ENCODE results near the gene NTN1.

Gene NTN1

DNA sequence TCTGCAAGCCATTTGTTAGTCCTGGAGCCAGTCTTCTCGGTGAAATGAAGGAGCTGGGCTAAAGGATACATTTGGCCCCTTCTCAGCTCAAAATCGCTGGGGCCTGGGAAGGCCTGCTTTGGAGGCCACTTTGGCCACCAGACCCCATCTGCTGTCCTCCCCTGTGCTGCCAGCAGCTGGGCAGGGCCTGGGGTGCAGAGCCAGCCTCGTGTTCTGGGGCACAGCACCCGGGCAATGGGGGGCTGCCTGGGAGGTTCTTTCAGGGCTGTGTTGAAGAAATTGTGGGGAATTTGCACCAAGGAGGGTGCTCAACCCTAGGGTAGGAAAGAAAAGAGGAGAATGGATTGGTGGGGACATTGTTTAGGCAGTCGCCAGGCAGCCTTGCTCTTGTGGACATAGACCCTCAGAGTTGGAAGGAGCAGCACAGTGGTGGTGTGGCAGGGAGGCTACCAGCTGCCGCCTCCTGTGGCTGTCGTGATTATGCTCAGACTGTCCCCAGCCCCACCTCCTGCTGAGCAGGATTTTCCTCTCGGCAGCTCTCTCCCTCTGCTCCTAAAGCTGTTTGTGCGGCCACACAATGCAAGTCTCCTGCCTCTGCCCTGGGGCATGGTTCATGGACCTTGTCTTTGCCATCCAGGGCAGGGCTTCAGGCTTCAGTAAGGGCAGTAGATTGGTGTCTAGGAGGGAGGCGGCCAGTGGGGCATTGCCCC, 174.8 kb downstream of the NTN1 start:
- TF ChIP-seq, protein P1, sequence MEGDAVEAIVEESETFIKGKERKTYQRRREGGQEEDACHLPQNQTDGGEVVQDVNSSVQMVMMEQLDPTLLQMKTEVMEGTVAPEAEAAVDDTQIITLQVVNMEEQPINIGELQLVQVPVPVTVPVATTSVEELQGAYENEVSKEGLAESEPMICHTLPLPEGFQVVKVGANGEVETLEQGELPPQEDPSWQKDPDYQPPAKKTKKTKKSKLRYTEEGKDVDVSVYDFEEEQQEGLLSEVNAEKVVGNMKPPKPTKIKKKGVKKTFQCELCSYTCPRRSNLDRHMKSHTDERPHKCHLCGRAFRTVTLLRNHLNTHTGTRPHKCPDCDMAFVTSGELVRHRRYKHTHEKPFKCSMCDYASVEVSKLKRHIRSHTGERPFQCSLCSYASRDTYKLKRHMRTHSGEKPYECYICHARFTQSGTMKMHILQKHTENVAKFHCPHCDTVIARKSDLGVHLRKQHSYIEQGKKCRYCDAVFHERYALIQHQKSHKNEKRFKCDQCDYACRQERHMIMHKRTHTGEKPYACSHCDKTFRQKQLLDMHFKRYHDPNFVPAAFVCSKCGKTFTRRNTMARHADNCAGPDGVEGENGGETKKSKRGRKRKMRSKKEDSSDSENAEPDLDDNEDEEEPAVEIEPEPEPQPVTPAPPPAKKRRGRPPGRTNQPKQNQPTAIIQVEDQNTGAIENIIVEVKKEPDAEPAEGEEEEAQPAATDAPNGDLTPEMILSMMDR (IDR thresholded peaks at IDR 0.05; ENCODE audit: insufficient read depth, missing control alignments) = no peak
- DNase-seq (ENCODE audit: insufficient read length, low spot score) = no peak
- FAIRE-seq = no peak

DNA sequence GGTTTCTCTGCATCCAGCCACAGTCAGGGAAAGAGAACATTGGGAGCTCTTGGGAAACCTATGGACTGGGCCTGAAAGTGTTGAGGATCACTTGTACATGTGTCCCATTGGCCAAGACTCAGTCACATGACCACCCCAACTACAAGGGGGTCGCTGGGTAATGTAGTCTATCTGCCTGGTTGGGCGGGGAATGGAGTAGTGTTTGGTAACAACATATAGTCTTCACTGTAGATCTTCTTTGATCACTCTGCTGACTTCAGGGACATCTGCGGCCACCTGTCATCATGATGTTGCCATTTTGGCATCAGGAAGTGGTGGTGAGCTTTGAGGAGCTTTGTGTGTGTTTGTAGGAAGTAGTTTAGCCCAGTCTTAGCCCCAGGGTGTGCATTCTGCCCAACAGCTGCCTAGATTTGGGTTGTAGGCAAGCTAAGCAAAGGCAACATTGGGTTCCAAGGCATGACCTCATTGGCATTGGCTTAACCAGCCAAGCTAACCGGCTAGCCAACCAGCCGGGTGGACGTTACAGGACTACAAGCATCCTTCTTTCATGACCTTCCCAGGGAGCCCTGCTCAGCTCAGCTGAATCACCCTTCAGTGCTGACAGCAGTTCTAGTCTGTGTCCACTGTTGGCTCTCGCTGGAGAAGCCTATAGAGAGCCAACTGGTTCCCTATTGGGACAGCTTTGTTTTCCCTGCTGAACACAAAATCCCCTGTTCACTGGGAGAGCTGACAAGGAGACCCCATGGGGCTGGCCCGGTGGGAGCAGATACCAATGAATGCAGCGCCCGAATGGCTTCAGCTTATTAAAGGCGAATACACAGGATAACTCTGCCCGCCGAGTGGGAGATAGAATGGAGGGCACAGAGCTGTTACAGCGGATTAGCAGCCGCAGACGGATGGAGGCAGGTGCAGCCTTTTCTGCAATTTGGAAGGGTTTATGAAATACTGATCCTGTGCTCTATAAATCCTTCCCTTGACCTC, 178.6 kb downstream of the NTN1 start:
- FAIRE-seq (no peak), DNase-seq (ENCODE audit: insufficient read length, low spot score) (no peak)
- TF ChIP-seq, protein P1 (IDR thresholded peaks at IDR 0.05; ENCODE audit: insufficient read depth, missing control alignments) = no peak

DNA sequence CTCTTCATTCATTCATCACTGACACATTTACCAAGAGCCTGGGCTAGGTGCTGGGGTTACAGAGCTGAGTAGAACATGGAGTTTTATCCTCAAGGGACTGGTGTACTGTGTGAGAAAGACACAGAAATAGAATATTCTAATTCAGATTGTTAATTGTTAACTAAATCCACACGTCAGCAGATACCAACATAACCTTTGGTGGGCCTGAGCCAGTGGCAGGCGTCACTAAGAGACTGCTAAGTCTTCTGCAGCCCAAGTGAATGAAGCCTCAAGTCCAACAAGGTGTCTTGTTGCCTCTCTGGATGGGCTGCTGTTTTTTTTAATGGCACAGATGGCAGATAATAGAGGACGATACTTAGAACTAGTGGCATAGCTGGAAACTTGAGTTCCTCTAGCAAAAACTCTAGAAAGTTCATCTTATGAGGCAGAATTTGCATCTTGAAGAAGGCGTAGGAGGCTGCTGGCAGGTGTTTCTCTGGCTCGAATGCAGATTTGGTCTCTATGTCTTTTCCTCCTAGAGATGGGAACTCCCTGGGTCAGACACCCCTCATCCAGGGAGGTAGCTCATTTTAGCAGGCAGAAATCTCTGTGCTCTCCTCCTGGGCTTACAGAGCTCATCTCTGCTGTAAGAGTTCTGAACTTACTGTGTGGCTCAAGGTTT, 179.5 kb downstream of the NTN1 start:
- DNase-seq (ENCODE audit: insufficient read length, low spot score) (no peak), FAIRE-seq (no peak)
- TF ChIP-seq, protein P1 (IDR thresholded peaks at IDR 0.05; ENCODE audit: insufficient read depth, missing control alignments) = no peak

DNA sequence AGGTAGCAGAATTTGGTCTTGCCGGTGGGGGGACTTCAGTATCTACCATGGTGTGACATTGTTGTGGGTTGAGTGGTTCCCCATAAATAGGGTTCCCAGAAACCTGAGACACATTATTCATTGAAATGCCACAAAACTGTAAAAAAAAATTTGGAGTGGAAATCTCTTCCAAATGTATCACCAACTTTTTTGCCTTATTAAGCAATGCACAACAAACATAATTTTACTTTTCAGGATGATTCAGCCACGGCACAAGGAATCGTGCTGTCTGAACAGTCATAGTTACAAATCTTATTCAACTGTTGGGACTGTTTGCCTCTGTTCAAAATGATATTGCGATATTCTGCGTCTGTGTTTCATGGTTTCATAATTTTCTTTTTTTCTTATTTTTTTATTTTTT, 181.2 kb downstream of the NTN1 start:
- TF ChIP-seq, protein P1 (IDR thresholded peaks at IDR 0.05; ENCODE audit: insufficient read depth, missing control alignments) = no peak
- DNase-seq (ENCODE audit: insufficient read length, low spot score) = no peak
- FAIRE-seq = no peak

DNA sequence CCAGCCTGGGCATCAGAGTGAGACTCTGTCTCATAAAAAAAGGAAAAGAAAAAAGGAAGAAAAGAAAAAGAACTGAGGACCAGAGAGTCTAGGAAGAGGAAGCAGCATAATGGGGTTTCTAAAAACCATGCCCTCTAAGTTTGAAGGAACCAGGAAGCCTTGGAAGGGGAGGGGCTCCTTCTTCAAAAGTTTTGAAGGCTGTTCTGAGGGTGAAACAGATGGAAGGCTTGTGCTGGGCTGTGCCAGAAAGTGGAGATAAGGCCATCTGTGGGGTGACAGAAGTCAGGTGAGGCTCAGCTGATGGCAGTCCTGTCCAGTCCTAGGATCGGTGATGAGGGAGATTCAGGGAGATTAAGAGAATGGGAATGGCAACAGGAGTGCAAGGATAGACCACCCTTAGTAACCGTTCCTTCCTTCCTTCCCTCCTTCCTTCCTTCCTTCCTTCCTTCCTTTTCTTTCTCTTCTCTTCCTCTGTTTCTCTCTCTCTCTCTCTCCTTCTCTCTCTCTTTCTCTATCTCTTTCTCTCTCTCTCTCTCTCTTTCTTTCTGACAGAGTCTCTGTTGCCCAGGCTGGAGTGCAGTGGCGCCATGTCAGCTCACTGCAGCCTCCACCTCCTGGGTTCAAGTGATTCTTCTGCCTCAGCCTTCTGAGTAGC, 182.6 kb downstream of the NTN1 start:
- DNase-seq (ENCODE audit: insufficient read length, low spot score) (no peak), FAIRE-seq (no peak)
- TF ChIP-seq, protein P1 (IDR thresholded peaks at IDR 0.05; ENCODE audit: insufficient read depth, missing control alignments) = no peak

DNA sequence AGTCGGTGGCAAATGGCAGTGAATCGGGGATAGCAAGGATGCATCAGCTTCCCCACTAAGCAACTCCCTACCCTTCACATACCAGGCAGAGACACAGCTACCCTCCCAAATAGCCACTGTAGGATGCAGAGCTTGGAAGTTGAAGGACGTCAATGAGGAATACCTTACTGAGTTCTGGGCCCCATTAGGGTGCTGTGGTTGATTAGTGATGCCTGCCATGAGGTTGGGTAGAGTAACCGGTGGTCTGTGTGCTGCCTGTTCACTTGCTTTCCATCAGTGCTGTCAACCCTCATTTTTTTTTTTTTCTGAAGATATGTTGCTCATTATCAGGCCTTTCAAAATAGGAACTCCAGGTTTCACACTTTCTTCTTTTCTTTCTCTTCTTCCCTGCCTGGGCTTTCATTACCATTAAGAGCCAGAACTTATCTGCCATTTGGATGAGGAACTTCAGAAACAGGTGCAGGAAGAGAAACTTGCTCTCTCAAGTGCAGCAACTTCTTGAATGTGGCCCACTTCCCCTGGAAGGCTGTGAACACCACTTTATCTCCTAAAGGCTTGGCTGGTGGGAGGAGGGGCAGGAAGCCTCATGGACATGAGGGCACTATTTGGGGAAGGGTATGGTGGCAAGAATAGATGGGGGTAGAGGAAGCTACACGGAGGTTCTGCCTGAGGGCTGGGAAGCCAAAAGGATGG, 183.5 kb downstream of the NTN1 start:
- no peak for DNase-seq (ENCODE audit: insufficient read length, low spot score)
- no peak for FAIRE-seq
- TF ChIP-seq, protein P1 (IDR thresholded peaks at IDR 0.05; ENCODE audit: insufficient read depth, missing control alignments) = no peak
